HepG2 (cell line): ENCODE data around the gene TYROBP. TPM values are rescaled to one million over a fixed set of nuclear protein-coding genes. Genes with fewer than 3 reads are reported as not detected.

Source experiments
- CBX5 ChIP-seq: sonication (generic); formaldehyde crosslinking; IDR thresholded peaks from 2 replicates; pipeline ENCODE4 v1.4.0; 2020; ENCODE audit warnings: missing genetic modification reagents, borderline replicate concordance
- GATA4 ChIP-seq: sonication (generic); IDR thresholded peaks from 2 replicates; pipeline ENCODE4 v1.6.1; 2016; ENCODE audit warnings: antibody characterized with exemption, low read depth, borderline replicate concordance
- HNF4A ChIP-seq: sonication (generic); formaldehyde crosslinking; IDR thresholded peaks from 2 replicates; pipeline ENCODE4 v1.4.0; 2020; ENCODE audit warnings: missing genetic modification reagents
- JUN ChIP-seq: sonication (generic); formaldehyde crosslinking; IDR thresholded peaks from 2 replicates; pipeline ENCODE4 v1.4.0; 2020; ENCODE audit warnings: mild to moderate bottlenecking, missing genetic modification reagents
- KDM5B ChIP-seq: sonication (generic); formaldehyde crosslinking; IDR thresholded peaks from 2 replicates; pipeline ENCODE4 v1.4.0; 2020; ENCODE audit warnings: missing genetic modification reagents, mild to moderate bottlenecking, borderline replicate concordance
- MTA3 ChIP-seq: sonication (generic); formaldehyde crosslinking; IDR thresholded peaks from 2 replicates; pipeline ENCODE4 v1.4.0; 2020; ENCODE audit warnings: missing genetic modification reagents
- MTERF4 ChIP-seq: sonication (generic); formaldehyde crosslinking; IDR thresholded peaks from 2 replicates; pipeline ENCODE4 v1.8.0; 2023; ENCODE audit warnings: mild to moderate bottlenecking, missing genetic modification reagents
- NCOA1 ChIP-seq: sonication (generic); formaldehyde crosslinking; IDR thresholded peaks from 2 replicates; pipeline ENCODE4 v1.9.0; 2021; ENCODE audit warnings: missing genetic modification reagents
- PRPF4 ChIP-seq: fragments of 200-400 bp; formaldehyde crosslinking; IDR thresholded peaks from 2 replicates; pipeline ENCODE4 v1.6.1; 2016; ENCODE audit warnings: low read length, low read depth; ENCODE audit not compliant: poor library complexity, severe bottlenecking
- RARG ChIP-seq: sonication (generic); formaldehyde crosslinking; IDR thresholded peaks from 2 replicates; pipeline ENCODE4 v1.4.0; 2020; ENCODE audit warnings: low read depth, mild to moderate bottlenecking, missing genetic modification reagents
- RFXAP ChIP-seq: sonication (generic); formaldehyde crosslinking; IDR thresholded peaks from 2 replicates; pipeline ENCODE4 v1.4.0; 2020; ENCODE audit warnings: missing genetic modification reagents, borderline replicate concordance
- THAP11 ChIP-seq: IDR thresholded peaks from 2 replicates; pipeline ENCODE4 v1.6.1; 2016; ENCODE audit warnings: missing biosample characterization, missing genetic modification reagents
- ZNF280D ChIP-seq: sonication (generic); formaldehyde crosslinking; IDR thresholded peaks from 2 replicates; pipeline ENCODE4 v1.5.1; 2020; ENCODE audit warnings: mild to moderate bottlenecking, missing genetic modification reagents
- ZNF451 ChIP-seq: sonication (generic); formaldehyde crosslinking; IDR thresholded peaks from 2 replicates; pipeline ENCODE4 v1.5.0; 2020; ENCODE audit warnings: mild to moderate bottlenecking, missing genetic modification reagents
- ZNF512B ChIP-seq: sonication (generic); formaldehyde crosslinking; IDR thresholded peaks from 2 replicates; pipeline ENCODE4 v1.5.1; 2020; ENCODE audit warnings: missing genetic modification reagents, mild to moderate bottlenecking, borderline replicate concordance
- ZNF556 ChIP-seq: sonication (generic); formaldehyde crosslinking; IDR thresholded peaks from 2 replicates; pipeline ENCODE4 v1.4.0; 2020; ENCODE audit warnings: mild to moderate bottlenecking, missing genetic modification reagents, borderline replicate concordance
- ZNF777 ChIP-seq: sonication (generic); formaldehyde crosslinking; IDR thresholded peaks from 2 replicates; pipeline ENCODE4 v1.4.0; 2020; ENCODE audit warnings: missing genetic modification reagents
- polyA plus RNA-seq, 8 experiments: library from polyadenylated mRNA; depleted of rRNA in 3 of 8; stranded (reverse) in 7 of 8; unstranded in 1 of 8; fragments of >200 nt; fragmentation: Illumina TruSeq in 4 of 8; extraction: Trizol in 4 of 8; gene quantifications; 2 replicates each; pipeline versions ENCODE4 v1.2.1 to v1.2.3, GENCODE V29; 2011 to 2016; ENCODE audit warnings: low read depth in 4 of 8, missing spikeins in 1 of 8, mixed read lengths in 1 of 8; ENCODE audit not compliant: insufficient read depth in 1 of 8
- total RNA-seq, 5 experiments: library from RNA; depleted of rRNA; stranded (reverse); fragments of >200 nt; fragmentation: Illumina TruSeq; extraction: Trizol; gene quantifications; 2 replicates each; pipeline ENCODE4 v1.2.3, GENCODE V29; 2016; ENCODE audit warnings: low read depth in 1 of 5
- TF ChIP-seq, protein P1 (sequence below): sonication (generic); formaldehyde crosslinking; IDR thresholded peaks from 2 replicates; pipeline ENCODE4 v1.4.0; 2020; ENCODE audit warnings: missing genetic modification reagents
- TF ChIP-seq, protein P2 (sequence below): sonication (generic); formaldehyde crosslinking; IDR thresholded peaks from 2 replicates; pipeline ENCODE4 v1.8.0; 2022; ENCODE audit warnings: mild to moderate bottlenecking, missing genetic modification reagents, borderline replicate concordance

The TYROBP gene
- total and polyA plus RNA-seq, 2 of the 13 experiments (the other 11 are each of a cell fraction or from before 2014, with no cell fraction given): not detected

DNA sequence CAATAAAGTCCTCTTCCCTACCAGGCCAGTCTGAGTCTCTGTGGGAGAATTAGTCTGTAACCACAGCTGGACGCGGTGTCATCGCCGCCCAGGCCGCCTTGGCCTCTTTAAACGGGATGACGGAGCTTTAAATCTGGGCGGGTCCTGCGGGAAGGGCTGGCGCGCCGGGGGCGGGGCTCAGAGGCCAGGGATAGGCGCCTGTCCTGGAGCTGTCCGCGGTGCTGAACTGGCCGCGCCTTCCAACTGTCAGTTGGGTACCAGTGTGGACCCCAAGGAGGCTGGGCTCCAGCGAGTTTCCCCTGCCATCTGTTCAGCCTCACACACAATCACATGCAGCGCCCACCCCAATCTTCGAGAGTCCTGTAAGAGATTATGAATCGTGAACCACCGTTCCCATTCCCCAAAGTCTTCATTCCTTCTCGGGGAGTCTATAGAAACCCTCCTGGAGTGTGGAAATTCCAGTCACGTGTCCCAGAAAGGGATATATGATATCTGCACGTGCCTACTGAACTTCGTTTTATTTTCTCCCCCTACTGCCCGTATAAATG, 28.3 kb downstream of the TYROBP start (continued):
- TF ChIP-seq, protein P1, sequence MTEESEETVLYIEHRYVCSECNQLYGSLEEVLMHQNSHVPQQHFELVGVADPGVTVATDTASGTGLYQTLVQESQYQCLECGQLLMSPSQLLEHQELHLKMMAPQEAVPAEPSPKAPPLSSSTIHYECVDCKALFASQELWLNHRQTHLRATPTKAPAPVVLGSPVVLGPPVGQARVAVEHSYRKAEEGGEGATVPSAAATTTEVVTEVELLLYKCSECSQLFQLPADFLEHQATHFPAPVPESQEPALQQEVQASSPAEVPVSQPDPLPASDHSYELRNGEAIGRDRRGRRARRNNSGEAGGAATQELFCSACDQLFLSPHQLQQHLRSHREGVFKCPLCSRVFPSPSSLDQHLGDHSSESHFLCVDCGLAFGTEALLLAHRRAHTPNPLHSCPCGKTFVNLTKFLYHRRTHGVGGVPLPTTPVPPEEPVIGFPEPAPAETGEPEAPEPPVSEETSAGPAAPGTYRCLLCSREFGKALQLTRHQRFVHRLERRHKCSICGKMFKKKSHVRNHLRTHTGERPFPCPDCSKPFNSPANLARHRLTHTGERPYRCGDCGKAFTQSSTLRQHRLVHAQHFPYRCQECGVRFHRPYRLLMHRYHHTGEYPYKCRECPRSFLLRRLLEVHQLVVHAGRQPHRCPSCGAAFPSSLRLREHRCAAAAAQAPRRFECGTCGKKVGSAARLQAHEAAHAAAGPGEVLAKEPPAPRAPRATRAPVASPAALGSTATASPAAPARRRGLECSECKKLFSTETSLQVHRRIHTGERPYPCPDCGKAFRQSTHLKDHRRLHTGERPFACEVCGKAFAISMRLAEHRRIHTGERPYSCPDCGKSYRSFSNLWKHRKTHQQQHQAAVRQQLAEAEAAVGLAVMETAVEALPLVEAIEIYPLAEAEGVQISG: peak; percentile 75
- TF ChIP-seq GATA4 (no peak), ZNF556 (CRISPR knock-in tag) (no peak), RFXAP (CRISPR knock-in tag) (peak; percentile 73; the same call in 1 of the 2 replicates), KDM5B (CRISPR knock-in tag) (peak; percentile 89), ZNF777 (CRISPR knock-in tag) (peak; percentile 74), MTA3 (CRISPR knock-in tag) (no peak), NCOA1 (CRISPR knock-in tag) (no peak), PRPF4 (no peak), CBX5 (CRISPR knock-in tag) (peak; percentile 63), HNF4A (CRISPR knock-in tag) (no peak), ZNF512B (CRISPR knock-in tag) (no peak), JUN (CRISPR knock-in tag) (no peak), THAP11 (CRISPR knock-in tag) (peak; percentile 82), MTERF4 (CRISPR knock-in tag) (peak; percentile 97), RARG (CRISPR knock-in tag) (0 out of 2 replicates have a peak, but pooled peaks have one; percentile 62), ZNF280D (CRISPR knock-in tag) (peak; percentile 94), ZNF451 (no peak)
- TF ChIP-seq, protein P2, sequence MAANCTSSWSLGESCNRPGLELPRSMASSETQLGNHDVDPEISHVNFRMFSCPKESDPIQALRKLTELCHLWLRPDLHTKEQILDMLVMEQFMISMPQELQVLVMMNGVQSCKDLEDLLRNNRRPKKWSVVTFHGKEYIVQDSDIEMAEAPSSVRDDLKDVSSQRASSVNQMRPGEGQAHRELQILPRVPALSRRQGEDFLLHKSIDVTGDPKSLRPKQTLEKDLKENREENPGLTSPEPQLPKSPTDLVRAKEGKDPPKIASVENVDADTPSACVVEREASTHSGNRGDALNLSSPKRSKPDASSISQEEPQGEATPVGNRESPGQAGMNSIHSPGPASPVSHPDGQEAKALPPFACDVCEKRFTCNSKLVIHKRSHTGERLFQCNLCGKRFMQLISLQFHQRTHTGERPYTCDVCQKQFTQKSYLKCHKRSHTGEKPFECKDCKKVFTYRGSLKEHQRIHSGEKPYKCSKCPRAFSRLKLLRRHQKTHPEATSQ (CRISPR knock-in tag): no peak
